Endothelial cell of umbilical vein (primary cell): Measurements from ENCODE around the gene CACNA1F. TPM values are rescaled to one million over a fixed set of nuclear protein-coding genes. Genes with fewer than 3 reads are reported as not detected.

Experiments
- BruUV-seq: library from RNA; stranded (reverse); fragments of 400-500 nt; replicated peaks from 2 replicates; lab custom pipeline; 2021; lab: Mats Ljungman, UMichigan
- CTCF ChIA-PET: fragments of 300-600, 350-600 bp; sonication (Branson Sonifier 250); formaldehyde crosslinking; loops from one replicate; lab custom pipeline; 2021; ENCODE audit warnings: antibody characterized with exemption, inconsistent platforms; lab: Charles Lee
- POLR2A ChIA-PET: fragments of 300-600, 350-600 bp; sonication (Branson Sonifier 250); formaldehyde crosslinking; loops from one replicate; lab custom pipeline; 2021; ENCODE audit warnings: antibody characterized with exemption, inconsistent platforms; lab: Charles Lee
- DNase-seq: peaks from one replicate; pipeline ENCODE4 v3.0.0-alpha.2; 2011; ENCODE audit warnings: low read depth, low spot score
- FAIRE-seq: peaks from 2 replicates; lab custom pipeline; 2011; peaks lifted over from hg19 to GRCh38; lab: Jason Lieb, UNC
- H2AFZ ChIP-seq: 2 replicates; pipeline ENCODE4 v1.6.0; 2012; ENCODE audit warnings: low read depth, low read length, control low read depth, inconsistent platforms
- H3K27ac ChIP-seq: 2 replicates; pipeline ENCODE4 v1.5.1; 2011; ENCODE audit warnings: low read depth, mild to moderate bottlenecking, control low read depth, low read length, moderate library complexity; ENCODE audit not compliant: insufficient read depth
- H3K27me3 ChIP-seq, 2 experiments: 2 replicates each; pipeline versions ENCODE4 v1.6.0 to v1.6.1; 2011; ENCODE audit warnings: low read length in 2 of 2, mixed read lengths in 1 of 2; ENCODE audit not compliant: control insufficient read depth in 2 of 2, insufficient read depth in 2 of 2
- H3K36me3 ChIP-seq, 2 experiments: 2 replicates in 1 of 2; 3 replicates in 1 of 2; pipeline ENCODE4 v1.5.1; 2011; ENCODE audit warnings: low read length in 2 of 2, mild to moderate bottlenecking in 1 of 2, moderate library complexity in 1 of 2; ENCODE audit not compliant: control insufficient read depth in 2 of 2, insufficient read depth in 2 of 2; ENCODE audit errors: extremely low read depth in 1 of 2
- H3K4me1 ChIP-seq: 3 replicates; pipeline ENCODE4 v1.5.1; 2011; ENCODE audit warnings: mild to moderate bottlenecking, low read length; ENCODE audit not compliant: control insufficient read depth, insufficient read depth; ENCODE audit errors: extremely low read depth
- H3K4me2 ChIP-seq: 2 replicates; pipeline ENCODE4 v1.6.1; 2011; ENCODE audit warnings: low read length, control low read depth, mixed read lengths; ENCODE audit not compliant: insufficient read depth
- H3K4me3 ChIP-seq, 3 experiments: fragments of 200-600 bp in 1 of 3; sonication (generic), shearing (Covaris generic) in 1 of 3; replicated peaks in 1 of 3; 2 replicates each; pipeline ENCODE4 v1.5.1; 2011 to 2016; ENCODE audit warnings: control low read depth in 3 of 3, low read length in 3 of 3, mild to moderate bottlenecking in 2 of 3, inconsistent platforms in 1 of 3, low read depth in 1 of 3, moderate library complexity in 1 of 3; ENCODE audit not compliant: insufficient read depth in 1 of 3
- H3K79me2 ChIP-seq: 2 replicates; pipeline ENCODE4 v1.6.0; 2012; ENCODE audit warnings: low read length, inconsistent platforms; ENCODE audit not compliant: control insufficient read depth, insufficient read depth
- H3K9ac ChIP-seq: replicated peaks from 2 replicates; pipeline ENCODE3; 2011; ENCODE audit warnings: low read length, control low read depth; ENCODE audit not compliant: insufficient read depth; ENCODE audit errors: extremely low read depth
- H3K9me1 ChIP-seq: replicated peaks from 3 replicates; pipeline ENCODE4 v1.6.0; 2011; ENCODE audit warnings: mild to moderate bottlenecking, low read length; ENCODE audit not compliant: control insufficient read depth, insufficient read depth; ENCODE audit errors: extremely low read depth
- H3K9me3 ChIP-seq: replicated peaks from 2 replicates; pipeline ENCODE4 v1.5.1; 2012; ENCODE audit warnings: low read length, inconsistent platforms; ENCODE audit not compliant: control insufficient read depth, insufficient read depth
- H4K20me1 ChIP-seq: replicated peaks from 2 replicates; pipeline ENCODE3; 2011; ENCODE audit warnings: mild to moderate bottlenecking, low read length; ENCODE audit not compliant: control insufficient read depth, insufficient read depth; ENCODE audit errors: extremely low read depth
- CTCF ChIP-seq, 2 donors: IDR thresholded peaks; 1 replicate in 1 of 2; 2 replicates in 1 of 2; pipeline ENCODE4 v1.5.1; 2011; ENCODE audit warnings: low read length in 2 of 2, mild to moderate bottlenecking in 2 of 2, moderate library complexity in 2 of 2, control low read depth in 1 of 2, inconsistent platforms in 1 of 2, low read depth in 1 of 2; ENCODE audit not compliant: insufficient read depth in 1 of 2; ENCODE audit errors: extremely low read depth in 1 of 2
- EZH2 ChIP-seq: IDR thresholded peaks from 2 replicates; pipeline ENCODE4 v1.6.1; 2012; ENCODE audit warnings: borderline replicate concordance, low read depth, mild to moderate bottlenecking, moderate library complexity, low read length, inconsistent platforms; ENCODE audit not compliant: severe bottlenecking
- FOS ChIP-seq: IDR thresholded peaks from 2 replicates; pipeline ENCODE4 v1.6.1; 2011; ENCODE audit warnings: mild to moderate bottlenecking, low read length, moderate library complexity, borderline replicate concordance; ENCODE audit not compliant: insufficient read depth
- GATA2 ChIP-seq: IDR thresholded peaks from 2 replicates; pipeline ENCODE4 v1.7.0; 2011; ENCODE audit warnings: low read depth, mild to moderate bottlenecking, moderate library complexity, mixed read lengths, low read length; ENCODE audit not compliant: insufficient read length, insufficient read depth
- JUN ChIP-seq: IDR thresholded peaks from 2 replicates; pipeline ENCODE4 v1.6.1; 2011; ENCODE audit warnings: borderline replicate concordance, low read depth; ENCODE audit not compliant: insufficient read length, insufficient read depth
- MAX ChIP-seq: IDR thresholded peaks from 2 replicates; pipeline ENCODE4 v1.6.1; 2011; ENCODE audit not compliant: insufficient read depth, insufficient read length
- MYC ChIP-seq: IDR thresholded peaks from one replicate; pipeline ENCODE4 v1.6.1; 2011; ENCODE audit warnings: mild to moderate bottlenecking, low read depth, low read length
- POLR2A ChIP-seq: IDR thresholded peaks from 2 replicates; pipeline ENCODE4 v1.6.1; 2012; ENCODE audit warnings: low read depth, mild to moderate bottlenecking, control low read depth, low read length
- POLR2AphosphoS5 ChIP-seq: IDR thresholded peaks from 2 replicates; pipeline ENCODE4 v1.6.1; 2012; ENCODE audit warnings: low read depth, mild to moderate bottlenecking, control low read depth, low read length, moderate library complexity; ENCODE audit not compliant: insufficient read depth
- dilution Hi-C: fragments of 300-500 bp; cut with MboI; formaldehyde crosslinking; loops from one replicate; pipeline ENCODE4 v1.15.0; 2019; ENCODE audit warnings: low sequenced_read_pairs; ENCODE audit not compliant: extremely low pct_ligation_motif_present
- intact Hi-C: fragments of 100-400 bp; cut with micrococcal nuclease; formaldehyde crosslinking; loops from one replicate; pipeline ENCODE4 v1.10.0; 2022
- polyA plus RNA-seq, 4 experiments: library from polyadenylated mRNA; depleted of rRNA in 3 of 4; stranded (reverse) in 3 of 4; unstranded in 1 of 4; fragments of >200 nt; gene quantifications; 2 replicates each; pipeline versions ENCODE4 v1.2.1 to v1.2.3, GENCODE V29; 2011 to 2012; ENCODE audit warnings: missing spikeins in 1 of 4
- total RNA-seq: library from RNA; stranded (reverse); gene quantifications from 2 replicates; pipeline ENCODE4 v1.2.3, GENCODE V29; 2021

Gene CACNA1F
- total and polyA plus RNA-seq, 2 donors (not counting 3 experiments of a cell fraction or from before 2014, with no cell fraction given), result not detected

GRCh38 chrX:49237060-49237459 lies 3.9 kb upstream of the CACNA1F start:
- Histone ChIP-seq H3K4me3 (no peak overlapping the region), H3K27ac (no peak overlapping the region), H3K36me3 (no peaks in the 10 kb centered on the region), H3K4me2 (no peak overlapping the region), H3K4me1 (peaks cover 2% of the 10 kb centered on the region), H3K9me3 (no peaks in the 10 kb centered on the region), H3K79me2 (no peaks in the 10 kb centered on the region), H4K20me1 (no peaks in the 10 kb centered on the region), H3K9ac (no peak overlapping the region), H2AFZ (no peak overlapping the region), H3K9me1 (no peaks in the 10 kb centered on the region), H3K27me3 (no peaks in the 10 kb centered on the region)
- no peak for DNase-seq
- BruUV-seq, result no TSS peak
- TF ChIP-seq MYC, result no peak
- no peak for TF ChIP-seq JUN
- no peak for TF ChIP-seq GATA2
- no peak for TF ChIP-seq POLR2A
- no peak for TF ChIP-seq CTCF (IDR thresholded peaks at IDR 0.05; ENCODE audit: extremely low read depth in 1 of 2, insufficient read depth in 1 of 2, low read depth in 1 of 2, low read length in 2 of 2)
- TF ChIP-seq EZH2, result no peak
- no peak for TF ChIP-seq MAX
- no peak for TF ChIP-seq FOS
- no peak for TF ChIP-seq POLR2AphosphoS5
- intact Hi-C loops, result no loop called here
- FAIRE-seq, result no peak
- CTCF ChIA-PET, result no interaction called here
- dilution Hi-C loops, result no loop called here
- POLR2A ChIA-PET, result no interaction called here
